ENCODE results near the gene GBA2.

Gene GBA2

DNA sequence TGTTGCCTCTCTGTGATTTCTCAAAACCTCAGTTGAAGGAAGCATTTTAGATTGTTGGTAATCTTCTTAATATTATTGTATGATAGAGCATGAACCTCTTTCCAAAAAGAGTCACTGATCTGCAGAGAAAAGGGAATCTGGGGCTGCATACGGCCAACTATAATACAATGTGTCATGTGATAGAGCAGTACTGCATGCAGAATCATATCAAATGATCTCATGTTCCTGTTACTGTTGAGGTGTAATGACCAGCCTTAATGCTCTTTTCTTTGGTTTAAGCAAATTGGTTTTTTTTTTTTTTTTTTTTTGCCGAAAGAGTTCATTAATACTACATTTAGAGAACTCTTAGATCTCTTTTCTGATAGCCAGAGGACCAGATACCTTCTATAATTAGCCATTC lies 18.0 kb upstream of the GBA2 start:
- DNase-seq (ENCODE audit: low read depth): no peak

- DNase-seq (ENCODE audit: low read depth): no peak
Measured at GRCh38 chr9:35763803-35764202, 14.8 kb upstream of the GBA2 start.

DNA sequence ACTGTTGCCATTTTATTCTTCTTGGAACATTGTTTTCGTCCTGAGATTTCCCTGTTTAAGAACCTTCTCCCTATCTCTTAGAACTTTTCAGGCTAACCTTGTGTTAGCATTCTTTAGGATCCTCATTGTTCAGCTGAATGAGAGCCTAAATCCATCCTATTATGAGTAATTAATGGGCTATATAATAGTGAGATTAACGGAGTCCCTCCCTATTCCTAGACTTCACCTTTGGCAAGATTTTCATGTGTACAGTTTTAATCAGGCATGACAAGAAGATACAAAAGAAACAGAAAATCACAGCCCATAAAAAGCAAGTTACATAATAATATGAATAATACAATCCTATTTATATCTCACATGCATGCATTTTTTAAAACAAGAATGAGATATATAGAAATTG lies 14.2 kb upstream of the GBA2 start:
- DNase-seq (ENCODE audit: low read depth): no peak

- peak; percentile 48 for DNase-seq (ENCODE audit: low read depth)
Measured at GRCh38 chr9:35760651-35761050, 11.6 kb upstream of the GBA2 start.

- DNase-seq (ENCODE audit: low read depth): no peak
Measured at GRCh38 chr9:35759795-35760194, 10.8 kb upstream of the GBA2 start.

DNA sequence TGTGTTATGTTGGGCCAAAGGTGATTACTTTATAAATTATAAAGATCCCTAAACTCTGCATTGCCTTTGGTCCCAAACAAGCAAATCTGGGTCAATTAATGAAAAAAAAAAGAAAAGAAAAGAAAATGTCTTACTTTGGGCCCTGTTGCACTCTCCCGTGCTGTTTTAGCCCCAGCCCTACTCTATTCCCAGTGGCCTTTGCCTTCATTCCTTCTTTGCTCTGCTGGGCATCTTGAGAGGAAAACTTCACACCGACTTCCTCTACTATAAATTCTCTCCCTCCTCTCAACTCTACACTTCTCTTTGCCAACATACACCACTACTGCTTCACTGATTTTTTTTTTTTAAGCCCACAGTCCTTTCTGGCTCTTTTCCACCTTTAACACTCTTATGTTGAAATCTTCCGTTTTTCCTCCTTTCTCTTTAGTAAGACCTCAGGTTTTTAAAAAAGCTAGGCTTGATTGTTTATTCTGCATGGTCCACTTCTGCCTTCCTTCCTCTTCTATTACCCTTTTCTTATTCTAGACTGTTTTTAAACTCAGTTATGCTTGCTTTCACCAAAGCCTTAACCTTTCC lies 9.5 kb upstream of the GBA2 start:
- DNase-seq (ENCODE audit: low read depth): peak; percentile 35

GRCh38 chr9:35757892-35758275 lies 8.9 kb upstream of the GBA2 start:
- no peak for DNase-seq (ENCODE audit: low read depth)

GRCh38 chr9:35757226-35757891 lies 8.3 kb upstream of the GBA2 start:
- no peak for DNase-seq (ENCODE audit: low read depth)

DNA sequence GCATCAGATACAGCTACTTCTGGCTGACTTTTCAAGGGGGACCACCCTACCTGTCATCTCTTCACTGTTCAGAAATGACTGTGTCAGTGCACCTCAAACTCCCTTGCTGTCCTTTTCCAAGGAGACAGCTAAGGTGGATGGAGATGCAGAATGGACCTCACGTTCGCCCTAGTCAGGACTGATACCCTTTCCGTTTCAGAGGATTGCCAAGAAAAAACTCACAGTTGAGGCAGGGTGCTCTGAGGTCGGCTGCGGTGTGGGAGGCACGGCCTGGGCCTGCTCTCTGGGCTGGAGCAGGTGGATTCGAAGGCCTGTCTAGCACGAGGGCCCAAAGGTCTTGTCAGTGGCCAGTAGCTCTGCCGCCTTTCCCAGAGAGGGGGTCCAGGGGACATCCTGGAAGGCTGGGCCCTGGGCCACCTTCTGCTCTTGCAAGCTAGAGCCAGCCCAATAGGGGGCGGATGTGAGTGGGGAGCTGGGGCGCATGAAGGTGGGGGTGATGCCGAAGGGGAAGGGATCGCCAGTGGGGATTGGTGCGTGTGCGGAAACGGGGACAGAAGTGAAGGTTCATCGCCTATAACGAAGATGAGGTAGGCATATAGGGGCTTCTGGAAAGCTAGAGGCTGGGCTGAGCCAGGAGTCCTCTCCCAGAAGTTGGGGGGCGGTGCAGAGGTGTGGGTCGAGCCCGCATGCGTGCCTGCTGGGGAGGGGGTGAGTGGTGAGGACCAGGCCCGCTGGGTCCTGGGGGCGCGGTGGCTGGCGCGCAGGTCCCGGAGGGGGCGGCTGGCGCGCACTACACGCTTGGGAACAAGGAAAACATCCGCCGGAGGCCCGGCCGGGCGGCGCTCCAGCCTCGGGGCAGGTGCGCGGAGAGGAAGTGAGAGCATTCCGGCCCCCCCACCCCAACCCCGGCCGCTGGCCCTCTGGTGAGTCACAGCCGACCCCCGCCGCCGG lies 7.5 kb upstream of the GBA2 start:
- peak; percentile 33 for DNase-seq (ENCODE audit: low read depth)

- no peak for DNase-seq (ENCODE audit: low read depth)
Measured at GRCh38 chr9:35755071-35755470, 6.0 kb upstream of the GBA2 start.

GRCh38 chr9:35754264-35754663 lies 5.2 kb upstream of the GBA2 start, which contains the start of gene MSMP:
MSMP (minus strand) TSS chr9:35754276; CDS start chr9:35754129, 147 bp downstream.
- no peak for DNase-seq (ENCODE audit: low read depth)

DNA sequence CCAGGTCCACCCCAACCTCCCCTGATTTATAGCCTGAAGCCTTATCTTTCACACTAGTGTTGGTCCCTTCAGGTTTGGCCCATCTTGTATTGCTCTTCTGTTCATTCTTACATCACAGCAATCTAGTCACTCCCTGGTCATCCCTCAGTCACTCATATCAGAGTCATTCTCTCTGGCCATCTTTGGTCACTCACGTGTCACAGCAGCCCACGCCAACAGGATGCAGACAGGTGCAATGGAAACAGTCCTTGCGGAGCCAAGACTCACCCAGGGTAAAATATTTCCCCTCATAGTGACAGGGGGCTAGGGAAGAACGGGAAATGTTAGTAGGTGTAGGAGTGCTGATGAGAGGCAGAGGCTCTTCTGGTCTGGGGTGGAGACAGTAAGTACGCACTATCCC lies 4.4 kb upstream of the GBA2 start:
- no peak for DNase-seq (ENCODE audit: low read depth)

- DNase-seq (ENCODE audit: low read depth): no peak
Measured at GRCh38 chr9:35750256-35750531, 1.2 kb upstream of the GBA2 start.

DNA sequence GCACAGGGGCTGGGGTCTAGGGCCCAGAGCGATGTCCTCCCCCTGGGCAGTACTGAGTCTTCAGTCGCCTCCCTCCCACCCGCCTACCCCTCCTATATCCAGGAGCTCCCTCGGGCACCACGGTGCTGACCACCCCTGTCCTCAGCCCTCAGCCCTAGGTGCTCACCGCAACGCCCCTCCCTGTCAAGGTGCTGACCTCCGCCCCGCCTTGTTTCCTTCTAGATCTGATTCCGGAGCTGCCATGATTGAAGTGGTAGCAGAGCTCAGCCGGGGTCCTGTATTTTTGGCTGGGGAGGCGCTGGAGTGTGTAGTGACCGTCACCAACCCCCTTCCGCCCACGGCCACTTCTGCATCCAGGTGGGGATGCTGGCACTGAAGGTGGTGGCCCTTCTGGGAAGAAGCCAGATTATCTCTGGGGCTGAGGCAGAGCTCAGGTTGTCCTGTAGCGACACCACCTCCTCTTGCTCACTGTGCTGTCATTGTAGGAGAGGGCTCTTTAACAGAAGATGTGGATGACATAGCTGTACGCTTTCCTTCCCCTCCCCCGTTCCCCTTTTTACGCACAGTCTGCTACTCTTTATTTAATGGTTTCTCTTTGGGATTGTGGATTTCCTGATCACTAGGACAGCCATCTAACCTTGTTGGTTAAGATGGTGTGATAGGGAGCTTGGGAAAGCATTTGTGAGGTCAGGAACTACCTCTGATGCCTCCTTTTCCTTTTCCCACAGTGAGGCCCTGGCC lies 657 bp upstream of the GBA2 start:
- DNase-seq (ENCODE audit: low read depth): no peak

GRCh38 chr9:35748242-35748857 lies 678 bp downstream of the GBA2 start:
- DNase-seq (ENCODE audit: low read depth): no peak

GRCh38 chr9:35746583-35746982 lies 2.4 kb downstream of the GBA2 start:
- DNase-seq (ENCODE audit: low read depth): no peak

DNA sequence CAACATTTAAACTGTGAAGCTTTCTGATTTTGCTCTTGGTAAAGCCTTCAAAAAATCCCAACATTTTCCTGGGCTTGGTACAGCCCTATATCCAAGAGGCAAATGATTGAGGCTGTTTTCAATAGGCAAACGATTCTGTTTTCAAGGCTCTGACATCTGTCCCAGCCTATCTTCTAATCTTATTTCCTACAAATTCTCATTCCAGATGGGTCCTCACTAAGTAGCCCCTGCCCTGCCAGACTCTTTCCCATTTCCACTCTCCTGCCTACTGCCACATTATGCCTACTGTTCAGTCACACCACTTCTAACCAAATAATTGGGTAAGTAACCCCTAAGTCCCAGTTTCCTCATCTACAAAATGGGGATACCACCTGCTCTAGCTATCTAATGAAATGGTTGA lies 3.5 kb downstream of the GBA2 start:
- no peak for DNase-seq (ENCODE audit: low read depth)

- no peak for DNase-seq (ENCODE audit: low read depth)
Measured at GRCh38 chr9:35743880-35744518, 5.0 kb downstream of the GBA2 start.

- DNase-seq (ENCODE audit: low read depth): no peak
Measured at GRCh38 chr9:35743452-35743851, 5.6 kb downstream of the GBA2 start.

DNA sequence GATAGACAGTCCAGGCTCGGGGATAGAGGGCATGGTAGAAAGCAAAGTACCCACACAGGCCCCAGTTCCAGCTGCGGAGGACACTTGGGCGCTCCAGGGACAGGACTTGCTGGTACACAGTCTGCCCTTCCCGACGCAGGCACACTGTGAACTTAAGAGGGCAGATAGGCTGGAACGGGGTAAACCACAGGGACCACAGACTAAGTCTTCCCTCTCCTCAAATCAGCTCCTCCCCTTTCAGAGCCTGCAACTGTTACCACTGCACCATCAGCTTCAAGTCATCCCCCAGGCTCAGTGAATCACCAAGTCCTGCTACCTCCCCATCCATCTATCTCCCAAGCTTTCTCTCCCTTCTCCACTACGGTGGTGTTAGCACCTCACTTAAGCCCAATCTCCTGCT lies 7.3 kb downstream of the GBA2 start:
- DNase-seq (ENCODE audit: low read depth): peak; percentile 87

GRCh38 chr9:35740243-35740642 lies 8.8 kb downstream of the GBA2 start:
- DNase-seq (ENCODE audit: low read depth): no peak

GRCh38 chr9:35738924-35739323 lies 10.1 kb downstream of the GBA2 start:
- DNase-seq (ENCODE audit: low read depth): no peak

All from amniotic epithelial cell (primary cell).